Measurements from ENCODE around the gene POLA1.

DNA sequence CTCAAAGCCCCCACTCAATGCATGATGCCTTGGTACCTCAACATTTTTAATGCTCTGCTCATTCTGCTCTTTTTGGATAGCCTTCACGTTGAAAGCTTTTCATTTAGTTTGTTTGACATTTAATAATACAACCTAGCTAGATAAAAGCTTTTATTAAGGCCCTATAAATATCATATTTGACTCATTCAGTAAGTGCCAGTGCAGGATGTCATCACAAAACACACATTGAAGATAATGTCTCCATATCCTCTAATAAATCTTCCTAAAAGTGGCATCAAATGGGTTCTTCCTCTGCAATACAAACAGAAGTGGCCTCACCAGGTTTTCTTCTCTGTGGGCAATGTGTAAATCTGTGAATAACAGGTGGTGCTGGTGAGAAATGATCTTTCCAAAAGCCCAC lies 34.6 kb upstream of the POLA1 start:
- TF ChIP-seq POLR2A (IDR thresholded peaks at IDR 0.05; ENCODE audit: low read length) = no peak
- no peak for TF ChIP-seq GATA1 (IDR thresholded peaks at IDR 0.05; ENCODE audit: low read depth, low read length)

Data from erythroblast (primary cell).